ENCODE results near the gene UPK3A.

DNA sequence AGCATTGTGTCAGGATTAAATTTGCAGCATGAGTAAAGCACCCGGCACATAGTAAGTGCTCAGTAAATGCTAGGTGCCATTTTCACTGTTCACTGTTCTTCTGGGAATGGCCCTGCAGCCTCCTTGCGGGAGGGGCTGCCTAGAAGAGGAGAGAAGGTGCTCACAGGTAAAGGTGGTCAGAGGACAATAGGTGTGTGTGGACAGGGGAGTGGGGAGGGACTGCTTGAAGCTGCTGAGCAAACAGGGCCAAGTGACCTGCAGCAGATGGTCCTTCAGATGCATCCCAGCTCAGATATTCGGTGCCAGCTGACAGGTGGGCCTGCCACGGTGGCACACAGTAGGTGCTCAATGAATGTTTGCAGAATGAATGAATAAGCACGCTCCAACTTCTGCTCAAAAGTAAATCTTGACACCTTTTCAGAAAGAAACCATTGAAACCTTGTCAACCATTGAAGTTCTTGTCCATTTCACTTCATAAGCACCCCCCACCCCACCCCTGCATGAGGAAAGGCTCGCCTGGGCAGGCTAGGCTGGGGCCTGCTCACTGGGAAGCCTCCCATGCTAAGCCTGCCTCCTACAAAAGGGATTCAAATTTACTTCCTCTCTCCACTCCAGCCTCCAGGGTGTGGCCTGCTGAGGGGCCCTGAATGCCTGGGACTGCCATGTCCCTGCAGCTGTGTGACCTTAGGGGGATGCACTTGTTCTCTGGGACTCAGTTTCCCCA is 45.6 kb upstream of the UPK3A start:
- TF ChIP-seq, protein P1, sequence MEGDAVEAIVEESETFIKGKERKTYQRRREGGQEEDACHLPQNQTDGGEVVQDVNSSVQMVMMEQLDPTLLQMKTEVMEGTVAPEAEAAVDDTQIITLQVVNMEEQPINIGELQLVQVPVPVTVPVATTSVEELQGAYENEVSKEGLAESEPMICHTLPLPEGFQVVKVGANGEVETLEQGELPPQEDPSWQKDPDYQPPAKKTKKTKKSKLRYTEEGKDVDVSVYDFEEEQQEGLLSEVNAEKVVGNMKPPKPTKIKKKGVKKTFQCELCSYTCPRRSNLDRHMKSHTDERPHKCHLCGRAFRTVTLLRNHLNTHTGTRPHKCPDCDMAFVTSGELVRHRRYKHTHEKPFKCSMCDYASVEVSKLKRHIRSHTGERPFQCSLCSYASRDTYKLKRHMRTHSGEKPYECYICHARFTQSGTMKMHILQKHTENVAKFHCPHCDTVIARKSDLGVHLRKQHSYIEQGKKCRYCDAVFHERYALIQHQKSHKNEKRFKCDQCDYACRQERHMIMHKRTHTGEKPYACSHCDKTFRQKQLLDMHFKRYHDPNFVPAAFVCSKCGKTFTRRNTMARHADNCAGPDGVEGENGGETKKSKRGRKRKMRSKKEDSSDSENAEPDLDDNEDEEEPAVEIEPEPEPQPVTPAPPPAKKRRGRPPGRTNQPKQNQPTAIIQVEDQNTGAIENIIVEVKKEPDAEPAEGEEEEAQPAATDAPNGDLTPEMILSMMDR (IDR thresholded peaks at IDR 0.05), result no peak
- TF ChIP-seq POLR2A (IDR thresholded peaks at IDR 0.05), result no peak
- no peak for TF ChIP-seq POLR2AphosphoS5 (IDR thresholded peaks at IDR 0.05)
